ENCODE data around the gene OR5A1.

Gene OR5A1

DNA sequence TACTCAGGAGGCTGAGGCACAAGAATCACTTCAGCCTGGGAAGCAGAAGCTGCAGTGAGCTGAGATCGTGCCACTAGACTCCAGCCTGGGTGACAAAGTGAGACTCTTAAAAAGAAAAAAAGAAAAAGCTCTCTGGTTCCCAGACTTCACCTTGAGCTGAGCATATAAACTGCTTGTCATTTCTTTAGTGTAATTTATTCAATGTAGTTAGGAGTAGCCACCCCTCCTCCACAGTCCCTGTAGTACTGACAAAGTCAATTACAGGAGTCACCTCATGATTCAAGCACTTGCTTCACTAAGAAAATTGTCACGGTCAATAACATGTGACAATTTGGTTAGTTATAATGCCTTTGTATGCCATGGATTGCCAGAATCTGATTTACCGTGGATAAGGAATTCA is 44.1 kb downstream of the OR5A1 start:
- no peak for DNase-seq
